Stomach (tissue), 9 donors: ENCODE results near the gene NSD2. TPM values are rescaled to one million over a fixed set of nuclear protein-coding genes. Genes with fewer than 3 reads are reported as not detected.

Source experiments
- DNase-seq, 2 donors: peaks; one replicate each; pipeline versions ENCODE4 v3.0.0 to v3.0.0-alpha.2; 2013 to 2019
- H3K27ac ChIP-seq, 5 donors: fragments of 200-600 bp in 4 of 5; sonication (generic) in 4 of 5; one replicate each; pipeline ENCODE4 v1.5.1; 2013 to 2019; ENCODE audit warnings: mild to moderate bottlenecking in 1 of 5, moderate library complexity in 1 of 5
- H3K27me3 ChIP-seq, 3 donors: fragments of 200-600 bp; sonication (generic); one replicate each; pipeline ENCODE4 v1.5.1; 2017 to 2019; ENCODE audit warnings: mixed run types in 1 of 3
- H3K36me3 ChIP-seq, 4 donors: fragments of 200-600 bp; sonication (generic); 1 replicate in 3 of 4; 2 replicates in 1 of 4; pipeline ENCODE4 v1.5.1; 2016 to 2019
- H3K4me1 ChIP-seq, 4 donors: fragments of 200-600 bp; sonication (generic); one replicate each; pipeline ENCODE4 v1.5.1; 2016 to 2019
- H3K4me3 ChIP-seq, 4 donors: fragments of 200-600 bp; sonication (generic) in 3 of 4; one replicate each; pipeline ENCODE4 v1.5.1; 2016 to 2019; ENCODE audit warnings: mild to moderate bottlenecking in 1 of 4
- H3K9me3 ChIP-seq, 4 donors: fragments of 200-600 bp; sonication (generic); one replicate each; pipeline ENCODE4 v1.5.1; 2016 to 2019
- CTCF ChIP-seq, 7 experiments: fragments of 450-650 bp in 4 of 7; fragments of 200-600 bp in 3 of 7; sonication (generic) in 3 of 7; IDR thresholded peaks; one replicate each; pipeline ENCODE4 v1.5.1; 2016 to 2019; ENCODE audit warnings: antibody characterized with exemption in 7 of 7, control low read depth in 2 of 7, mild to moderate bottlenecking in 1 of 7
- EP300 ChIP-seq: sonication (generic); formaldehyde crosslinking; IDR thresholded peaks from one replicate; pipeline ENCODE4 v1.6.1; 2017; ENCODE audit warnings: antibody characterized with exemption
- POLR2A ChIP-seq, 4 donors: fragments of 450-650 bp; IDR thresholded peaks; one replicate each; pipeline ENCODE4 v1.6.1; 2016; ENCODE audit warnings: antibody characterized with exemption in 4 of 4, control low read depth in 2 of 4, mild to moderate bottlenecking in 1 of 4, moderate library complexity in 1 of 4
- POLR2AphosphoS5 ChIP-seq, 3 donors: sonication (generic); formaldehyde crosslinking; IDR thresholded peaks; one replicate each; pipeline ENCODE4 v1.6.1; 2016; ENCODE audit warnings: antibody characterized with exemption in 3 of 3
- WGBS, 5 donors: extraction: QIAGEN DNeasy Blood & Tissue Kit in 3 of 5; methylation state at CpG; one replicate each; pipeline versions ENCODE4 v1.1.5 to v1.1.7; 2013 to 2018; 5-methylcytosine and 5-hydroxymethylcytosine counted together
- intact Hi-C: fragments of 100-400 bp; cut with DNase I; formaldehyde crosslinking; loops from one replicate; pipeline ENCODE4 v1.15.1; 2023; ENCODE audit warnings: low total_unique reads
- polyA plus RNA-seq, 3 donors: library from polyadenylated mRNA; stranded (reverse); fragments of 200-250 nt; gene quantifications; one replicate each; pipeline ENCODE4 v1.2.3, GENCODE V29; 2013
- total RNA-seq, 5 donors: library from RNA; depleted of rRNA; stranded (reverse); fragments of >200 nt; gene quantifications; one replicate each; pipeline versions ENCODE4 v1.1.0 to v1.2.3, GENCODE V29; 2014 to 2016
- donor health status: healthy with polysubstance abuse.
- donor health status: Bipolar disorder and iron deficiency.
- donor health status: healthy.

The NSD2 gene
- total and polyA plus RNA-seq, 8 donors = 4.9 to 176 (median 56.9) TPM

- Histone ChIP-seq H3K9me3 (no peaks in the 10 kb centered on the region), H3K27me3 (no peaks in the 10 kb centered on the region), H3K4me3 (no peak overlapping the region), H3K36me3 (peaks cover 18 to 40% (median 30%) of the 10 kb centered on the region in 4 donors), H3K4me1 (peaks cover 0 to 11% (median 3%) of the 10 kb centered on the region in 4 donors), H3K27ac (no peak overlapping the region)
- intact Hi-C loops = loop anchor here (10.0 kb wide), 1 partner anchor 85 kb away; no protein-coding TSS in a partner anchor
- TF ChIP-seq POLR2AphosphoS5 (IDR thresholded peaks at IDR 0.05) (peak in 1 of 3 donors; percentile 61), EP300 (no peak), CTCF (IDR thresholded peaks at IDR 0.05) (peak in 5 of 7 experiments; percentile 71 to 92 (median 84))
- DNase-seq = peak; percentile 73 to 92
- WGBS, 5 donors = 12 to 21% (median 20%) methylated on average over 14 to 15 of the region's 15 CpGs
These were observed 28.2 kb downstream of the NSD2 start for GRCh38 chr4:1899149-1900086.

GRCh38 chr4:1900087-1900433 lies 28.9 kb downstream of the NSD2 start:
- H3K4me3 ChIP-seq = no peak overlapping the region
- H3K36me3 ChIP-seq = peaks cover 18 to 47% (median 36%) of the 10 kb centered on the region in 4 donors
- peaks cover 0 to 11% (median 3%) of the 10 kb centered on the region in 4 donors for H3K4me1 ChIP-seq
- no peak overlapping the region for H3K27ac ChIP-seq
- no peak for DNase-seq
- no peaks in the 10 kb centered on the region for H3K9me3 ChIP-seq
- no peaks in the 10 kb centered on the region for H3K27me3 ChIP-seq
- intact Hi-C loops = loop anchor here (10.0 kb wide), 1 partner anchor 85 kb away; no protein-coding TSS in a partner anchor
- TF ChIP-seq POLR2AphosphoS5 (IDR thresholded peaks at IDR 0.05) = no peak
- TF ChIP-seq CTCF (IDR thresholded peaks at IDR 0.05) = no peak
- TF ChIP-seq POLR2A (IDR thresholded peaks at IDR 0.05) = no peak
- no peak for TF ChIP-seq EP300

GRCh38 chr4:1900624-1901023 lies 29.4 kb downstream of the NSD2 start:
- no peak for DNase-seq
- Histone ChIP-seq H3K9me3 (no peaks in the 10 kb centered on the region), H3K27me3 (no peaks in the 10 kb centered on the region), H3K4me3 (no peak overlapping the region), H3K27ac (no peak overlapping the region), H3K4me1 (peaks cover 0 to 11% (median 3%) of the 10 kb centered on the region in 4 donors), H3K36me3 (peaks cover 20 to 53% (median 41%) of the 10 kb centered on the region in 4 donors)
- intact Hi-C loops = loop anchor here (10.0 kb wide), 1 partner anchor 86 kb away; no protein-coding TSS in a partner anchor
- WGBS, 5 donors = 52 to 89% (median 82%) methylated on average over 16 of the region's 16 CpGs
- TF ChIP-seq POLR2AphosphoS5 (IDR thresholded peaks at IDR 0.05) (no peak), EP300 (no peak), CTCF (IDR thresholded peaks at IDR 0.05) (no peak), POLR2A (IDR thresholded peaks at IDR 0.05) (no peak)

- Histone ChIP-seq H3K36me3 (peaks cover 20 to 58% (median 46%) of the 10 kb centered on the region in 4 donors), H3K27ac (no peak overlapping the region), H3K27me3 (no peaks in the 10 kb centered on the region), H3K4me1 (peaks cover 0 to 11% (median 3%) of the 10 kb centered on the region in 4 donors), H3K9me3 (no peaks in the 10 kb centered on the region), H3K4me3 (no peak overlapping the region)
- intact Hi-C loops = loop anchor here (10.0 kb wide), 1 partner anchor 86 kb away; no protein-coding TSS in a partner anchor
- no peak for DNase-seq
- TF ChIP-seq EP300 = no peak
- no peak for TF ChIP-seq POLR2A (IDR thresholded peaks at IDR 0.05)
- TF ChIP-seq CTCF (IDR thresholded peaks at IDR 0.05) = no peak
- no peak for TF ChIP-seq POLR2AphosphoS5 (IDR thresholded peaks at IDR 0.05)
- 61 to 83% (median 71%) methylated on average over 6 of the region's 6 CpGs for WGBS, 5 donors
These were observed 29.9 kb downstream of the NSD2 start for GRCh38 chr4:1901127-1901526.
